ENCODE results near the gene WDR20. TPM values are rescaled to one million over a fixed set of nuclear protein-coding genes. Genes with fewer than 3 reads are reported as not detected.
A peak's percentile ranks its signal among the peaks of the same experiment; 100 is the strongest.

The WDR20 gene
- total and polyA plus RNA-seq, 2 of the 8 experiments (the other 6 are each of a cell fraction or from before 2014, with no cell fraction given), result 11.2 to 26.7 TPM

DNA sequence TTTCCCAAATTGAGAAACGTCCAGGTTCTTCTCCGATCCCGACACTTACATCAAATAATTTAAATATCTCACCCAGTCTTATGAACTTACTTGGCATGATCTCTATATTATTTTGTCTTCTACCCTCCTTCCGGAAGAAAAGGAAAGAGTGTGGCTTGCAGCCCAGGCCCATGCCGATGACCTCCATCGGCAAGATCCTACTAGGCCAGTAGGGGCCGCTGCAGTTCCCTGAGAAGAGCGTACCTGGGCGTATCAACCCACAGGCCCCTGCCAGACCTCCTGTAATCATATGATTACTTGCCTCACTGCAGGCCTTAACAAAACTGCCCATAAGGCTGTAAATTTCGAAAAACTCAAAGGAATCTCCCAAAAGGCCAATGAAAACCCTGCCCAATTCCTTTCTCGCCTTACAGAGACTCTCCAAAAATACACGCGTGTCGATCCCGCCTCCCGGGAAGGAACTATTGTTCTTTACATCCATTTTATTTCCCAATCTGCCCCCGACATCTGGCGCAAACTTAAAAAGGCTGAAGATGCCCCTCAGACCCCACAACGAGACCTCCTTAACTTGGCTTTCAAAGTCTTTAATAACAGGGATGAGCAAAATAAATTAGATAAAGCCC, 95.7 kb downstream of the WDR20 start (continued):
- peak; percentile 86 to 91 for TF ChIP-seq RAD21 (IDR thresholded peaks at IDR 0.05 in 1 of 2, conservative IDR thresholded peaks at IDR 0.05 in 1 of 2; ENCODE audit: low read depth in 2 of 2, low read length in 2 of 2)
- 0 out of 2 replicates have a peak, but pooled peaks have one; percentile 20 for TF ChIP-seq SRF (IDR thresholded peaks at IDR 0.05; ENCODE audit: low read depth, low read length)
- TF ChIP-seq JUND (IDR thresholded peaks at IDR 0.05; ENCODE audit: low read length), result no peak
